Measurements from ENCODE around the gene GRAMD4. TPM values are rescaled to one million over a fixed set of nuclear protein-coding genes. Genes with fewer than 3 reads are reported as not detected.

Gene GRAMD4
- total and polyA plus RNA-seq, 10 of the 15 experiments (the other 5 are each of a cell fraction or from before 2014, with no cell fraction given), result 0.21 to 45.5 (median 10.6) TPM

DNA sequence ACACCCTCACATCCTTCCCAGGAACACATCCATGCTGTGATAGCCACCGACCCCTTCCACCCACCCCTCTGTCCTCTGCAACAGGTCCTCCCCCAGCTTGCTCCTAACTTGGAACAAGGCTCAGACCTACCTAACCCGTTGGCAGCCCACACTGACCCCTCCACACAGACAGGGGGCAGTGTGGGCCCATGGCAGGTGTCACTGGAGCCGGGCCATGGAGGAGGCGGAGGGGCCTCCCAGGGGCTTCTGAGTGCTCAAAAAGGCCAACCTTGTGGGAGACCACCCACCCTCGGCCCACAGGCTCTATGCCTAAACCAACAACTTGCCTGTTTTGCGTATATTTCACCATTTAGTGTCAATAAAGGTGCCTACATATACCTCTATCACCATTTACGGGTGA, 60.8 kb downstream of the GRAMD4 start:
- WGBS (ENCODE audit: insufficient coverage, insufficient replicate concordance, low lambda C conversion rate, missing lambda C conversion rate), result 40% methylated on average over 6 of the region's 7 CpGs
- in situ Hi-C loops (cut with MboI), result no loop called here
- RAD21 ChIA-PET (ENCODE audit: unreplicated experiment), result interaction anchor here (1.2 kb wide), 1 partner anchor 9 kb away, joined by 3 read pairs; no protein-coding TSS in a partner anchor
- Histone ChIP-seq H3K4me3 (no peak overlapping the region), H3K4me2 (ENCODE audit: control insufficient read depth, insufficient read depth) (no peak overlapping the region), H3K9ac (ENCODE audit: control insufficient read depth, insufficient read depth, low read length) (no peak overlapping the region), H4K20me1 (ENCODE audit: control insufficient read depth, insufficient read depth) (0 out of 2 replicates have a peak, but pooled peaks cover 2% of the 10 kb centered on the region), H3K4me1 (ENCODE audit: control insufficient read depth, insufficient read depth, low read length) (peaks cover 24% of the 10 kb centered on the region), H3K36me3 (ENCODE audit: control insufficient read depth in 2 of 2, insufficient read depth in 2 of 2, low read length in 1 of 2) (peaks cover 0 to 7% of the 10 kb centered on the region in 2 experiments; a peak in 3 of 4 replicates), H2AFZ (ENCODE audit: control insufficient read depth, low read depth, low read length) (no peak overlapping the region), H3K9me3 (replicated peaks; ENCODE audit: control insufficient read depth, insufficient read depth, low read length) (no peaks in the 10 kb centered on the region), H3K79me2 (ENCODE audit: control insufficient read depth, insufficient read depth, low read length) (no peaks in the 10 kb centered on the region), H3K27me3 (replicated peaks in 1 of 2; ENCODE audit: control insufficient read depth in 2 of 2, insufficient read depth in 2 of 2, low read length in 1 of 2) (no peaks in the 10 kb centered on the region), H3K27ac (ENCODE audit: control insufficient read depth, insufficient read depth) (no peak overlapping the region)
- CTCF ChIA-PET, result interaction anchor here (1.3 to 4.5 kb wide), 6 partner anchors 40 to 131 kb away, joined by 3 to 37 read pairs (median 4); no protein-coding TSS in a partner anchor
- intact Hi-C loops (cut with micrococcal nuclease; ENCODE audit: unreplicated experiment), result no loop called here
- SMC1A ChIA-PET (ENCODE audit: uncharacterized antibody, unreplicated experiment), result interaction anchor here (1.8 to 3.1 kb wide), 2 partner anchors 77 to 117 kb away, joined by 4 to 13 read pairs; no protein-coding TSS in a partner anchor
- ATAC-seq, result peak; percentile 74
- BruUV-seq (replicated peaks), result no TSS peak
- TF ChIP-seq ZNF217 (IDR thresholded peaks at IDR 0.05) (no peak), WRNIP1 (IDR thresholded peaks at IDR 0.05; ENCODE audit: borderline replicate concordance, low read depth, low read length) (no peak), ESRRA (IDR thresholded peaks at IDR 0.05; ENCODE audit: low read length) (no peak), RAD21 (IDR thresholded peaks at IDR 0.05; ENCODE audit: insufficient read depth, low read depth, low read length) (peak; percentile 54), SMC3 (IDR thresholded peaks at IDR 0.05; ENCODE audit: borderline replicate concordance, low read length) (peak; percentile 25; the same call in 1 of the 2 replicates)
- TF ChIP-seq, protein P1, sequence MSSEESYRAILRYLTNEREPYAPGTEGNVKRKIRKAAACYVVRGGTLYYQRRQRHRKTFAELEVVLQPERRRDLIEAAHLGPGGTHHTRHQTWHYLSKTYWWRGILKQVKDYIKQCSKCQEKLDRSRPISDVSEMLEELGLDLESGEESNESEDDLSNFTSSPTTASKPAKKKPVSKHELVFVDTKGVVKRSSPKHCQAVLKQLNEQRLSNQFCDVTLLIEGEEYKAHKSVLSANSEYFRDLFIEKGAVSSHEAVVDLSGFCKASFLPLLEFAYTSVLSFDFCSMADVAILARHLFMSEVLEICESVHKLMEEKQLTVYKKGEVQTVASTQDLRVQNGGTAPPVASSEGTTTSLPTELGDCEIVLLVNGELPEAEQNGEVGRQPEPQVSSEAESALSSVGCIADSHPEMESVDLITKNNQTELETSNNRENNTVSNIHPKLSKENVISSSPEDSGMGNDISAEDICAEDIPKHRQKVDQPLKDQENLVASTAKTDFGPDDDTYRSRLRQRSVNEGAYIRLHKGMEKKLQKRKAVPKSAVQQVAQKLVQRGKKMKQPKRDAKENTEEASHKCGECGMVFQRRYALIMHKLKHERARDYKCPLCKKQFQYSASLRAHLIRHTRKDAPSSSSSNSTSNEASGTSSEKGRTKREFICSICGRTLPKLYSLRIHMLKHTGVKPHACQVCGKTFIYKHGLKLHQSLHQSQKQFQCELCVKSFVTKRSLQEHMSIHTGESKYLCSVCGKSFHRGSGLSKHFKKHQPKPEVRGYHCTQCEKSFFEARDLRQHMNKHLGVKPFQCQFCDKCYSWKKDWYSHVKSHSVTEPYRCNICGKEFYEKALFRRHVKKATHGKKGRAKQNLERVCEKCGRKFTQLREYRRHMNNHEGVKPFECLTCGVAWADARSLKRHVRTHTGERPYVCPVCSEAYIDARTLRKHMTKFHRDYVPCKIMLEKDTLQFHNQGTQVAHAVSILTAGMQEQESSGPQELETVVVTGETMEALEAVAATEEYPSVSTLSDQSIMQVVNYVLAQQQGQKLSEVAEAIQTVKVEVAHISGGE (CRISPR knock-in tag; IDR thresholded peaks at IDR 0.05), result no peak
- TF ChIP-seq, protein P2, sequence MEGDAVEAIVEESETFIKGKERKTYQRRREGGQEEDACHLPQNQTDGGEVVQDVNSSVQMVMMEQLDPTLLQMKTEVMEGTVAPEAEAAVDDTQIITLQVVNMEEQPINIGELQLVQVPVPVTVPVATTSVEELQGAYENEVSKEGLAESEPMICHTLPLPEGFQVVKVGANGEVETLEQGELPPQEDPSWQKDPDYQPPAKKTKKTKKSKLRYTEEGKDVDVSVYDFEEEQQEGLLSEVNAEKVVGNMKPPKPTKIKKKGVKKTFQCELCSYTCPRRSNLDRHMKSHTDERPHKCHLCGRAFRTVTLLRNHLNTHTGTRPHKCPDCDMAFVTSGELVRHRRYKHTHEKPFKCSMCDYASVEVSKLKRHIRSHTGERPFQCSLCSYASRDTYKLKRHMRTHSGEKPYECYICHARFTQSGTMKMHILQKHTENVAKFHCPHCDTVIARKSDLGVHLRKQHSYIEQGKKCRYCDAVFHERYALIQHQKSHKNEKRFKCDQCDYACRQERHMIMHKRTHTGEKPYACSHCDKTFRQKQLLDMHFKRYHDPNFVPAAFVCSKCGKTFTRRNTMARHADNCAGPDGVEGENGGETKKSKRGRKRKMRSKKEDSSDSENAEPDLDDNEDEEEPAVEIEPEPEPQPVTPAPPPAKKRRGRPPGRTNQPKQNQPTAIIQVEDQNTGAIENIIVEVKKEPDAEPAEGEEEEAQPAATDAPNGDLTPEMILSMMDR (IDR thresholded peaks at IDR 0.05 in 2 of 3, conservative IDR thresholded peaks at IDR 0.05 in 1 of 3; ENCODE audit: control insufficient read depth in 2 of 3, extremely low read depth in 1 of 3, insufficient read depth in 1 of 3, low read depth in 3 of 3, low read length in 3 of 3), result peak; percentile 45 to 71 (median 50)
- TF ChIP-seq, protein P3, sequence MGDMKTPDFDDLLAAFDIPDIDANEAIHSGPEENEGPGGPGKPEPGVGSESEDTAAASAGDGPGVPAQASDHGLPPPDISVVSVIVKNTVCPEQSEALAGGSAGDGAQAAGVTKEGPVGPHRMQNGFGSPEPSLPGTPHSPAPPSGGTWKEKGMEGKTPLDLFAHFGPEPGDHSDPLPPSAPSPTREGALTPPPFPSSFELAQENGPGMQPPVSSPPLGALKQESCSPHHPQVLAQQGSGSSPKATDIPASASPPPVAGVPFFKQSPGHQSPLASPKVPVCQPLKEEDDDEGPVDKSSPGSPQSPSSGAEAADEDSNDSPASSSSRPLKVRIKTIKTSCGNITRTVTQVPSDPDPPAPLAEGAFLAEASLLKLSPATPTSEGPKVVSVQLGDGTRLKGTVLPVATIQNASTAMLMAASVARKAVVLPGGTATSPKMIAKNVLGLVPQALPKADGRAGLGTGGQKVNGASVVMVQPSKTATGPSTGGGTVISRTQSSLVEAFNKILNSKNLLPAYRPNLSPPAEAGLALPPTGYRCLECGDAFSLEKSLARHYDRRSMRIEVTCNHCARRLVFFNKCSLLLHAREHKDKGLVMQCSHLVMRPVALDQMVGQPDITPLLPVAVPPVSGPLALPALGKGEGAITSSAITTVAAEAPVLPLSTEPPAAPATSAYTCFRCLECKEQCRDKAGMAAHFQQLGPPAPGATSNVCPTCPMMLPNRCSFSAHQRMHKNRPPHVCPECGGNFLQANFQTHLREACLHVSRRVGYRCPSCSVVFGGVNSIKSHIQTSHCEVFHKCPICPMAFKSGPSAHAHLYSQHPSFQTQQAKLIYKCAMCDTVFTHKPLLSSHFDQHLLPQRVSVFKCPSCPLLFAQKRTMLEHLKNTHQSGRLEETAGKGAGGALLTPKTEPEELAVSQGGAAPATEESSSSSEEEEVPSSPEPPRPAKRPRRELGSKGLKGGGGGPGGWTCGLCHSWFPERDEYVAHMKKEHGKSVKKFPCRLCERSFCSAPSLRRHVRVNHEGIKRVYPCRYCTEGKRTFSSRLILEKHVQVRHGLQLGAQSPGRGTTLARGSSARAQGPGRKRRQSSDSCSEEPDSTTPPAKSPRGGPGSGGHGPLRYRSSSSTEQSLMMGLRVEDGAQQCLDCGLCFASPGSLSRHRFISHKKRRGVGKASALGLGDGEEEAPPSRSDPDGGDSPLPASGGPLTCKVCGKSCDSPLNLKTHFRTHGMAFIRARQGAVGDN (IDR thresholded peaks at IDR 0.05), result no peak
- POLR2A ChIA-PET, result no interaction called here
- no peak for DNase-seq (ENCODE audit: low read depth, low spot score)
- FAIRE-seq, result no peak
